Measurements from ENCODE around the gene ZNF782.

GRCh38 chr9:96883922-96884321 is 29.6 kb upstream of the ZNF782 start:
- TF ChIP-seq CTCF (IDR thresholded peaks at IDR 0.05): no peak
- no peak for TF ChIP-seq POLR2A (IDR thresholded peaks at IDR 0.05; ENCODE audit: low read depth)
- no peak for TF ChIP-seq EP300 (IDR thresholded peaks at IDR 0.05)
- no peak for TF ChIP-seq POLR2AphosphoS5 (IDR thresholded peaks at IDR 0.05)
